Skeletal muscle satellite cell (primary cell): ENCODE data around the gene COPS8.

ENCODE experiments used
- H3K27me3 ChIP-seq: 2 replicates; pipeline ENCODE4 v1.7.0; 2013; ENCODE audit warnings: low read length; ENCODE audit not compliant: control insufficient read depth, insufficient read depth
- H3K36me3 ChIP-seq: 2 replicates; pipeline ENCODE4 v1.7.0; 2013; ENCODE audit warnings: mild to moderate bottlenecking, control low read depth, low read length; ENCODE audit not compliant: insufficient read depth
- H3K4me1 ChIP-seq: 2 replicates; pipeline ENCODE4 v1.7.0; 2013; ENCODE audit warnings: low read length; ENCODE audit not compliant: control insufficient read depth, insufficient read depth
- H3K4me2 ChIP-seq: 2 replicates; pipeline ENCODE4 v1.7.0; 2013; ENCODE audit warnings: mild to moderate bottlenecking, low read length
- H3K4me3 ChIP-seq: 2 replicates; pipeline ENCODE4 v1.7.0; 2013; ENCODE audit warnings: low read length
- H3K9ac ChIP-seq: 2 replicates; pipeline ENCODE4 v1.7.0; 2013; ENCODE audit warnings: mild to moderate bottlenecking, low read depth, low read length, moderate library complexity
- H3K9me3 ChIP-seq: replicated peaks from 2 replicates; pipeline ENCODE4 v1.7.0; 2013; ENCODE audit warnings: mild to moderate bottlenecking, control low read depth, low read length

The COPS8 gene

DNA sequence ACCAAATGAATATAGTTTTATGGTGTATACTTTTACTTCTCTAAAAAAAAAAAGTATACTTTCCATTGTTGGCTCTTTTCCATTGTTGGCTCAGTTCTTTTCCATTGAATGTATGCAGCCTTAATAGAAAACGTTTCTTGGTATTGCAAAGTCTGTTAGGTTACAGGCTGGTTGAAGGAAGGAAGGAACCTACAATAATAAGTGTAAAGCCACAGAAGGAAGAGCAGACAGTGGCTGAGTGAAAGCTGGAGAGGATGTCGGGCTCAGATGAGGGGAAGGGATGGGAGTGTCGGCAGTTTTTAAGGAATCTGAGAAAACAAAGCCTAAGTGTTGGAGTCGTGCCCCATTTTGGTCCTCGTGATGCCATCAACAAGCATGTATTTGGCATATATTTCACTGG is 6.8 kb downstream of the COPS8 start:
- peak overlapping the region; percentile 67 for H3K9ac ChIP-seq

GRCh38 chr2:237092920-237093781 is 7.5 kb downstream of the COPS8 start:
- Histone ChIP-seq H3K9me3 (no peaks in the 10 kb centered on the region), H3K4me1 (peaks cover 85% of the 10 kb centered on the region), H3K27me3 (no peaks in the 10 kb centered on the region), H3K36me3 (peaks cover 61% of the 10 kb centered on the region), H3K4me3 (no peak overlapping the region), H3K4me2 (peak overlapping the region; percentile 56), H3K9ac (peak overlapping the region; percentile 67)

More for the DNA sequence above, 6.8 kb downstream of the COPS8 start:
- no peaks in the 10 kb centered on the region for H3K9me3 ChIP-seq
- H3K4me2 ChIP-seq: peak overlapping the region; percentile 56
- peaks cover 63% of the 10 kb centered on the region for H3K36me3 ChIP-seq
- no peak overlapping the region for H3K4me3 ChIP-seq
- no peaks in the 10 kb centered on the region for H3K27me3 ChIP-seq
- H3K4me1 ChIP-seq: peaks cover 84% of the 10 kb centered on the region

GRCh38 chr2:237096201-237096600 is 10.5 kb downstream of the COPS8 start:
- Histone ChIP-seq H3K4me1 (peaks cover 67% of the 10 kb centered on the region), H3K9me3 (no peaks in the 10 kb centered on the region), H3K4me2 (peak overlapping the region; percentile 39), H3K27me3 (no peaks in the 10 kb centered on the region), H3K9ac (peak overlapping the region; percentile 87), H3K4me3 (no peak overlapping the region), H3K36me3 (peaks cover 71% of the 10 kb centered on the region)

GRCh38 chr2:237096911-237097310 is 11.2 kb downstream of the COPS8 start:
- H3K4me1 ChIP-seq: peaks cover 60% of the 10 kb centered on the region
- H3K27me3 ChIP-seq: no peaks in the 10 kb centered on the region
- H3K9me3 ChIP-seq: no peaks in the 10 kb centered on the region
- peak overlapping the region; percentile 87 for H3K9ac ChIP-seq
- peak overlapping the region; percentile 51 for H3K4me2 ChIP-seq
- no peak overlapping the region for H3K4me3 ChIP-seq
- peaks cover 76% of the 10 kb centered on the region for H3K36me3 ChIP-seq

DNA sequence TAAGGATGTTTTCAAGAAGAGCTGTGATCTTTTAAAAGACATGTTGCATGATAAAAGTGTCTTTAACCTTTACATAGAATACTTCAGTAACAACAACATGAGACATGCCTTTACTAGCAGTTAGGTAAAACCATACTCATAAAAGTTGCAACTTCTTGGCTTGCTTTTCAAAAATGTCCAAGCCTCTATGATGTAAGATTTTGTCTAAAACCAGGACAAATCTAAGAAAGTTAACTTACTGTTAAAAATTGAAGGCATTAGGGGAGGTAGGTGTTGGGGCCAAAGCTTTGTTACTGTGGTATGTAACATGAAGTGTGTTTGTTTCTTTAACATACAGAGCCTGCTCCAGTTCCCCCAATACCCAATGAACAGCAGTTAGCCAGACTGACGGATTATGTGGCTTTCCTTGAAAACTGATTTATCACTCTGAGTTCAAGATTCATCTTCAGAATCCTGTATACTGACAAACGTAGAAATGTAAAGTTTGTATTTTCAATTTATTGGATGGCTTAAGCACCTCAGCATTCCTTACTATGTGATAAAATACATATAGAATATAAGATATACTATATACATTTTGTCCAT is 11.7 kb downstream of the COPS8 start:
- H3K9ac ChIP-seq: peak overlapping the region; percentile 87
- H3K36me3 ChIP-seq: peaks cover 75% of the 10 kb centered on the region
- H3K27me3 ChIP-seq: no peaks in the 10 kb centered on the region

GRCh38 chr2:237097911-237098702 is 12.4 kb downstream of the COPS8 start:
- Histone ChIP-seq H3K9me3 (no peaks in the 10 kb centered on the region), H3K4me3 (no peak overlapping the region), H3K27me3 (no peaks in the 10 kb centered on the region), H3K4me1 (peaks cover 48% of the 10 kb centered on the region), H3K9ac (peak overlapping the region; percentile 87), H3K36me3 (peaks cover 71% of the 10 kb centered on the region), H3K4me2 (peak overlapping the region; percentile 51)

More for the DNA sequence above, 11.7 kb downstream of the COPS8 start:
- H3K4me1 ChIP-seq: peaks cover 55% of the 10 kb centered on the region
- peak overlapping the region; percentile 25 for H3K4me3 ChIP-seq
- peak overlapping the region; percentile 51 for H3K4me2 ChIP-seq
- no peaks in the 10 kb centered on the region for H3K9me3 ChIP-seq

DNA sequence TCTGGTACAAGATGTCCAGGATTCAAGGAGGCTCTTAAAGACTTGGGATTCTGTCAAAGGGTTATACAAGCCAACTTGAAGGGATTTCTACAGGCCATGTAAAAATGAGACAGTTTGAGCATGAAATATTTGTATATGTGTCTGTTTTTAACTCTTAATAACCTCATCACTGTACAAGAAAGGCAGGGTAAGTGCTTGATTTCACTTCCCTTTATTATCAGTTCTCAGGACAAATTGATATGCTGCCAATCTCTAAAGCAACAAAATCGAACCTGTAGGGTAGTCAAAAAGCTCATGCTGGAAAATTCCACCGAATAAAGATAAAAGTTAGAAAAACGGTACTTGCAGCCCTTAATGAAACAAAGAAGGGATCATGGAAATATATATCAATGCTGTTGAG is 14.1 kb downstream of the COPS8 start:
- Histone ChIP-seq H3K27me3 (no peaks in the 10 kb centered on the region), H3K9me3 (no peaks in the 10 kb centered on the region), H3K9ac (no peak overlapping the region), H3K4me3 (no peak overlapping the region), H3K4me2 (no peak overlapping the region), H3K36me3 (peaks cover 61% of the 10 kb centered on the region), H3K4me1 (peaks cover 39% of the 10 kb centered on the region)

- H3K4me2 ChIP-seq: no peak overlapping the region
- H3K9me3 ChIP-seq: no peaks in the 10 kb centered on the region
- H3K36me3 ChIP-seq: peaks cover 46% of the 10 kb centered on the region
- peaks cover 26% of the 10 kb centered on the region for H3K4me1 ChIP-seq
- no peak overlapping the region for H3K4me3 ChIP-seq
- H3K27me3 ChIP-seq: no peaks in the 10 kb centered on the region
- H3K9ac ChIP-seq: no peak overlapping the region
These were observed 15.7 kb downstream of the COPS8 start for GRCh38 chr2:237101118-237101979.

GRCh38 chr2:237102428-237102827 is 16.7 kb downstream of the COPS8 start:
- Histone ChIP-seq H3K36me3 (peaks cover 40% of the 10 kb centered on the region), H3K9me3 (no peaks in the 10 kb centered on the region), H3K9ac (no peak overlapping the region), H3K4me2 (no peak overlapping the region), H3K27me3 (no peaks in the 10 kb centered on the region), H3K4me1 (peaks cover 15% of the 10 kb centered on the region), H3K4me3 (no peak overlapping the region)

GRCh38 chr2:237109421-237109934 is 23.8 kb downstream of the COPS8 start:
- H3K4me3 ChIP-seq: no peak overlapping the region
- no peak overlapping the region for H3K4me2 ChIP-seq
- H3K9ac ChIP-seq: no peak overlapping the region
- H3K36me3 ChIP-seq: no peaks in the 10 kb centered on the region
- no peaks in the 10 kb centered on the region for H3K9me3 ChIP-seq
- H3K27me3 ChIP-seq: no peaks in the 10 kb centered on the region
- peaks cover 9% of the 10 kb centered on the region for H3K4me1 ChIP-seq
